ENCODE data around the gene RC3H2. TPM values are rescaled to one million over a fixed set of nuclear protein-coding genes. Genes with fewer than 3 reads are reported as not detected.

RC3H2 gene
- total RNA-seq (10 to 100 TPM; 58.0 to 80.4 TPM), polyA plus RNA-seq (ENCODE audit: insufficient read length in 2 of 2) (10 to 100 TPM; 32.9 to 47.1 TPM)
- long read RNA-seq, donor 1, full-length matches to known transcripts = 3 of 118 reads
- long read RNA-seq, donor 1, partial matches to known transcripts = 115 of 118 reads
- long read RNA-seq, donor 1, other reads (novel, unspliced or antisense) = 0 of 118 reads
- long read RNA-seq, donor 2 = 0 reads
- long read RNA-seq, donor 3, partial matches to known transcripts = 0 of 2 reads
- long read RNA-seq, donor 3, other reads (novel, unspliced or antisense) = 0 of 2 reads
- long read RNA-seq, donor 4, partial matches to known transcripts = 0 of 1 reads
- long read RNA-seq, donor 4, other reads (novel, unspliced or antisense) = 0 of 1 reads

- no peaks in the 10 kb centered on the region for H3K27me3 ChIP-seq (ENCODE audit: control insufficient read depth, insufficient read depth, low read length)
- peaks cover 5% of the 10 kb centered on the region for H3K36me3 ChIP-seq (ENCODE audit: control insufficient read depth, insufficient read depth, low read length)
- DNase-seq (ENCODE audit: low read depth in 4 of 6, low spot score in 6 of 6) = peak; percentile 100
- peak within 1 kb of the TSS; percentile 85 for H3K4me3 ChIP-seq (ENCODE audit: low read depth, low read length)
- no peaks in the 10 kb centered on the region for H3K9me3 ChIP-seq (ENCODE audit: control insufficient read depth, insufficient read depth, low read length)
- no peaks in the 10 kb centered on the region for H3K4me1 ChIP-seq (ENCODE audit: control insufficient read depth, insufficient read depth, low read length)
- H3K27ac ChIP-seq (ENCODE audit: low read depth, low read length) = peak within 1 kb of the TSS; percentile 92
- 0% methylated on average over 69 of the region's 77 CpGs for WGBS (ENCODE audit: insufficient coverage)
These were observed at the start of gene RC3H2 for GRCh38 chr9:122904823-122905710. Gene RC3H2 (minus strand): TSS chr9:122905359. CDS start chr9:122897509, 7,850 bp downstream.

- peak overlapping the region; percentile 64 for H3K27ac ChIP-seq (ENCODE audit: low read depth, low read length)
- DNase-seq (ENCODE audit: low read depth in 4 of 6, low spot score in 6 of 6) = peak in 2 of 6 donors; percentile 7 to 29
- H3K4me1 ChIP-seq (ENCODE audit: control insufficient read depth, insufficient read depth, low read length) = peaks cover 1% of the 10 kb centered on the region
- H3K36me3 ChIP-seq (ENCODE audit: control insufficient read depth, insufficient read depth, low read length) = no peaks in the 10 kb centered on the region
- H3K4me3 ChIP-seq (ENCODE audit: low read depth, low read length) = no peak overlapping the region
- H3K9me3 ChIP-seq (ENCODE audit: control insufficient read depth, insufficient read depth, low read length) = no peaks in the 10 kb centered on the region
- H3K27me3 ChIP-seq (ENCODE audit: control insufficient read depth, insufficient read depth, low read length) = no peaks in the 10 kb centered on the region
These were observed 49.1 kb upstream of the RC3H2 start for GRCh38 chr9:122954253-122954691.

DNA sequence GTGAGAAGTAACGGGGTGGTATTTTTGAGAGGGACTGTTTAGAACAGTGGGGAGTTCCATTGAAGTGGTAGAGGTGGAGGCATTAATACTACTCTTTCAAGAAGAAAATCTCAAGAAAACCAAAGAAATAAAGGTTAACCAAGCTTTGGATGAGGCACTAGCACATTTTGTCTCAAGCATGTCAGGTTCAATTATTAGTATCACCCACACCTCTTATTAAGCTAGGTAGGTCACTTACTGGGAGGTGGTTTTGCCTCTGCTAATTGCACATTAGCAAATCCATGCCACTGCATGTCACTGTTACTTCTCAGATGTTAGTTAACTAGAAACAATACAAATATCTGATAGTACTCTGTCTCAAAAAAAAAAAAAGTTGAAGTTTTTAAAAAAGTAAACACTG, 45.9 kb upstream of the RC3H2 start:
- H3K9me3 ChIP-seq (ENCODE audit: control insufficient read depth, insufficient read depth, low read length) = no peaks in the 10 kb centered on the region
- no peak overlapping the region for H3K27ac ChIP-seq (ENCODE audit: low read depth, low read length)
- peaks cover 4% of the 10 kb centered on the region for H3K4me1 ChIP-seq (ENCODE audit: control insufficient read depth, insufficient read depth, low read length)
- no peaks in the 10 kb centered on the region for H3K27me3 ChIP-seq (ENCODE audit: control insufficient read depth, insufficient read depth, low read length)
- H3K36me3 ChIP-seq (ENCODE audit: control insufficient read depth, insufficient read depth, low read length) = no peaks in the 10 kb centered on the region
- no CpG with 5 or more reads among the region's 1 CpG for WGBS (ENCODE audit: insufficient coverage)
- no peak overlapping the region for H3K4me3 ChIP-seq (ENCODE audit: low read depth, low read length)
- no peak for DNase-seq (ENCODE audit: low read depth in 4 of 6, low spot score in 6 of 6)

DNA sequence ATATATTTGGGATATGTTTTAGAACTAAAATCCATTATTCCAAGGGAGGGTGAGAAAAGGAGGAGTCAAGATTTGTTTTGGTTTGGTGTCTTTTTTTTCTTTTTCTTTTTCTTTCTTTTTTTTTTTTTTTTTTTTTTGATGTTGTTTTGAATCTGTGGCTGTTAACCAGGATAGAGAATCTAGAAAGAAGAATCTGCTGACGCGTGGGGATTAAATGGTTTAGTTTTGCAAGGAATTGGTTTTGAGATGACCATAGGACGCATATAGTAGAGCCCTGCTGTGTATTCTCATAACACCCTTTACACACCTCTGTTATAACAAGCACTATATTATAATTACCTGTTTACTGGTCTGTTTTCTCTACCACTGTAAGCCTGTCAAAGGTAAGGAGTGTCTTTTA, 45.1 kb upstream of the RC3H2 start:
- Histone ChIP-seq H3K36me3 (ENCODE audit: control insufficient read depth, insufficient read depth, low read length) (no peaks in the 10 kb centered on the region), H3K4me3 (ENCODE audit: low read depth, low read length) (no peak overlapping the region), H3K9me3 (ENCODE audit: control insufficient read depth, insufficient read depth, low read length) (no peaks in the 10 kb centered on the region), H3K4me1 (ENCODE audit: control insufficient read depth, insufficient read depth, low read length) (peaks cover 4% of the 10 kb centered on the region), H3K27me3 (ENCODE audit: control insufficient read depth, insufficient read depth, low read length) (no peaks in the 10 kb centered on the region), H3K27ac (ENCODE audit: low read depth, low read length) (no peak overlapping the region)
- no CpG with 5 or more reads among the region's 3 CpGs for WGBS (ENCODE audit: insufficient coverage)
- DNase-seq (ENCODE audit: low read depth in 4 of 6, low spot score in 6 of 6) = no peak

DNA sequence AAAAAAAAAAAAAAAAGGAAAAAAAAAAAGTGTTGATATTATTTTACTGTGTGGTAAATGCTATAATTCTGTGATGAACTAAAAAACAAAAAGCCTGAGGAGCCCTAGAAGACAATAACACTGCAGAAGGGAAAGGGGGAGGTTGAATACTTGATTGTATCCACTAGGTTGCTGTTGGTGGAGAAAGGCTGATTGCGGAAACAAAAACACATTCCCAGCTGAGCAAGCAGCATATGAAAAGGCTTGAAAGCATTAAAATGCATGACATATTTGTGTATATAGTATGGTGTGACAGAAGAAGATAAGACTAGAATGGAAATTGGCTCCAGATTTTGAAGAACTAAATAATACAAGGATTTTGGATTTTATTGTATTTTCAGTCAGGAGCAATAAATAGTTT, 44.5 kb upstream of the RC3H2 start:
- Histone ChIP-seq H3K9me3 (ENCODE audit: control insufficient read depth, insufficient read depth, low read length) (no peaks in the 10 kb centered on the region), H3K4me3 (ENCODE audit: low read depth, low read length) (no peak overlapping the region), H3K27me3 (ENCODE audit: control insufficient read depth, insufficient read depth, low read length) (no peaks in the 10 kb centered on the region), H3K4me1 (ENCODE audit: control insufficient read depth, insufficient read depth, low read length) (peaks cover 4% of the 10 kb centered on the region), H3K36me3 (ENCODE audit: control insufficient read depth, insufficient read depth, low read length) (no peaks in the 10 kb centered on the region), H3K27ac (ENCODE audit: low read depth, low read length) (no peak overlapping the region)
- no CpG with 5 or more reads among the region's 1 CpG for WGBS (ENCODE audit: insufficient coverage)
- DNase-seq (ENCODE audit: low read depth in 4 of 6, low spot score in 6 of 6) = peak in 1 of 6 donors; percentile 38

DNA sequence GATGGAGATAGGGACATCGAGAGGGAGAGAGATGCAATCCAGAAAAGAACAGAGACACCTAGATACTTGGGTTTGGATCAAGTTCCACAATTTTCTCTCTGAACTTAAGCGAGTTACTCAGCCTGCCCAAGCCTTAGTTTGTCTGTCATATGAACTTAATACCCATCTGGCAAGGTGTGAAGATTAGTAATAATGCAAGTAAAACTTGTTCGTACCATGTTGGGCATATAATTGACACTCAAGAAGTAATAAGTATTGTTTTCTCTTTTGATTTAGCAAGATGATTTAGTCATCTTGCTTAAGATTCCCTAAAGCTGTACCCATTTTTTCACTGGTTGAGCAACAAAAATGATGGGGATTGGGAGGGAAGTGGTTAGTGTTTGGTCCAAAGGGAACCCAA, 43.2 kb upstream of the RC3H2 start:
- Histone ChIP-seq H3K9me3 (ENCODE audit: control insufficient read depth, insufficient read depth, low read length) (no peaks in the 10 kb centered on the region), H3K36me3 (ENCODE audit: control insufficient read depth, insufficient read depth, low read length) (no peaks in the 10 kb centered on the region), H3K27ac (ENCODE audit: low read depth, low read length) (peak overlapping the region; percentile 64), H3K4me3 (ENCODE audit: low read depth, low read length) (no peak overlapping the region), H3K4me1 (ENCODE audit: control insufficient read depth, insufficient read depth, low read length) (peaks cover 9% of the 10 kb centered on the region), H3K27me3 (ENCODE audit: control insufficient read depth, insufficient read depth, low read length) (no peaks in the 10 kb centered on the region)
- DNase-seq (ENCODE audit: low read depth in 4 of 6, low spot score in 6 of 6) = no peak
- WGBS (ENCODE audit: insufficient coverage) = 100% methylated on average over 1 of the region's 3 CpGs

DNA sequence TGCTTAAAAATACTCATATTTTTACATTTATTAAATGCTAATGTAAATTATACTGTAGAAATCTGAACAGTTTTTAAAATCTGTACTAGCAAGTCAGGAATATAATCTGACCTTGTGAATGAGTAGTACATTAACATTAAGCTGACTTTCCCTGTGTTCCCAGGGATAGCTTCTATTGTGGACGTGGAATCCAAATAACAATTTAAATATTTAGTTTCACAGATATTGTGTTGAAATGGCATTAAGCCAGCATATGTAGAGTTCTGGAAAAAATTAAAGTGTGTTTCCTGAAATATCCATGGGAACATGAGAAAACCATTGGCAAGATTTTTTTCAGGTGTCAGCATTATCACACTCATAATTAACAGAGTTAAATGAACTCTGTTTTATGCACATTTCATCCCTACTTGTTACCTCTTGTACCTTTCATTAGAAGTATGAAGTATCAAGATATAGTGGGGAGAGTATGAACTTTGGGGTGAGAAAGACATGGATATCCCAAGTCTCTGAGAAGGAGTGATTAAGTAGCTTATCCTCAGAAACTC, 41.4 kb upstream of the RC3H2 start:
- no peak for DNase-seq (ENCODE audit: low read depth in 4 of 6, low spot score in 6 of 6)
- WGBS (ENCODE audit: insufficient coverage) = no CpG with 5 or more reads among the region's 1 CpG
- no peaks in the 10 kb centered on the region for H3K9me3 ChIP-seq (ENCODE audit: control insufficient read depth, insufficient read depth, low read length)
- peaks cover 16% of the 10 kb centered on the region for H3K4me1 ChIP-seq (ENCODE audit: control insufficient read depth, insufficient read depth, low read length)
- H3K36me3 ChIP-seq (ENCODE audit: control insufficient read depth, insufficient read depth, low read length) = no peaks in the 10 kb centered on the region
- peak overlapping the region; percentile 19 for H3K27ac ChIP-seq (ENCODE audit: low read depth, low read length)
- no peak overlapping the region for H3K4me3 ChIP-seq (ENCODE audit: low read depth, low read length)
- no peaks in the 10 kb centered on the region for H3K27me3 ChIP-seq (ENCODE audit: control insufficient read depth, insufficient read depth, low read length)

DNA sequence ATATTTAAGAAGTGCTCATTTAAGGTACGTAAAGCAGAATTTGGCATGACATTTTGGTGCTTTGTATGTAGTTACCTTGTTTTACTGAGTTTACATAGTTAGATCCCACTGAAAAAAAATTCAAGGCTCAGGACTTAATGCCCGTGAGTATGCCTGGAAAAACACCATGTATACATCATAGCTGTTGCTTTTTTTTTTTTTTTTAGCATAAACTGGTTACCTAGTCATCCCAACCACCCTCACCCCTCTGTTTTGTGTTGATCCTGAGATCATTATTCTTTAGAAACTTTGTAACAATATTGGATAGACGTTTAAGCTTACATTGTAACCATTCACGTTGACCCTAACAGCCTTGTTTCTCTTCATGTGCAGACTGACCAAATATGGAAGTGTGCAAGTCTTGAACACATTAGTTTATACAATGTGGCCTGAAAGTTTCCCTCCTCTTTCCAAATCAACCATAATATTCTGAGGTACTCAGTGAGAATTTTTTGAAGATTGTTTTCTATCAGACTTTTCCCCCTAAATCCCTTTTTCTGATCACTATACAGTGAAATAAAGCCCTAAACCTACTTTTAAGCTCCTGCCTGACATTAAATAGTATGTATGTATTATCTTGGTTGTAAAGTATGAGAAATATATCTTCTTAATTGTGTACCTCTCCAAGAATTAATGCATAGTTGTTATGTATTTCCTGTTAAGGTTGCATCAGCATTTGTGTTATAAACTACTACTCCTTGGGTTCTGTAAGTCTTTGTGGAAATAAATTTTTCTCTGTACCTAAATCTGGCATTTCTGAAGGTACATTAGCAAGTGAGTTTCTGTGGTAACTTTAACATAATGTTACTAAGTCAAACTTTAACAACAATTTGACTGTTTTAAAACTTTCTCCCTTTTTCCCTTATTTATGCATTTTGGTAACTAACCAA, 40.1 kb upstream of the RC3H2 start:
- H3K9me3 ChIP-seq (ENCODE audit: control insufficient read depth, insufficient read depth, low read length) = no peaks in the 10 kb centered on the region
- H3K4me3 ChIP-seq (ENCODE audit: low read depth, low read length) = no peak overlapping the region
- peaks cover 19% of the 10 kb centered on the region for H3K4me1 ChIP-seq (ENCODE audit: control insufficient read depth, insufficient read depth, low read length)
- 100% methylated on average over 1 of the region's 4 CpGs for WGBS (ENCODE audit: insufficient coverage)
- DNase-seq (ENCODE audit: low read depth in 4 of 6, low spot score in 6 of 6) = no peak
- H3K27ac ChIP-seq (ENCODE audit: low read depth, low read length) = no peak overlapping the region
- H3K36me3 ChIP-seq (ENCODE audit: control insufficient read depth, insufficient read depth, low read length) = no peaks in the 10 kb centered on the region
- H3K27me3 ChIP-seq (ENCODE audit: control insufficient read depth, insufficient read depth, low read length) = no peaks in the 10 kb centered on the region
